ENCODE results near the gene IL26.
A peak's percentile ranks its signal among the peaks of the same experiment; 100 is the strongest.

IL26 gene

DNA sequence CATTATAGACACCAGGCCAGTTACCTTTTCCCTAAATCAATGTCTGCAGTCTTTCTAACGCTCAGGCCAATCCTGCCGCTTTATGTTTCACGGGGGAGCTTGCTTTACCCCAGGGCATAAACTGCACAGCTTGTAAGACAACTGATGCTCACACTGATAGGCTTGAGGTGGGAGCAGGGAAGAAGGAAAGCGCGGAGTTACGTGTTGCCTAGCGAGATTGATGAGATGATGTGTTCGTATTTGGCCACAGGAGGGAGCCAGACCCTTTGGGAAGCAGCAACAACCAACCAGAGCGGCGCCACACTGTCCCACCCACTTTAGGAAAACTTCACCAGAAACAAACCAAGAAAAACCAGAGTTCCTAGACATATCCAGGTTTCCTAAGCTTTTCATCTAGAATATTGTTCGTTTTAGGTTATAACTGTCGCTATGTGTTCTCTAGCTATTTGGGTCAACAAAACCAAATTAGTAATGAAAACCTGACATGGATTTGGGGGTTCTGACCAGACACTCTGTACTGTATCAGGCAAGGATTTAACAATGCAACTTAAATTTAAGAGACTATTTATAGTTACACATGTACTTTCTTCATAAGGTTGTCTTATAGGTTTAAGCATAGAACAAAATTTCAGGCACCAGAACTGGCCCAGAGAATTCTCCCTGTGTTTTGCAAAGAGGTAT, 2.4 kb downstream of the IL26 start (continued):
- TF ChIP-seq, protein P1, sequence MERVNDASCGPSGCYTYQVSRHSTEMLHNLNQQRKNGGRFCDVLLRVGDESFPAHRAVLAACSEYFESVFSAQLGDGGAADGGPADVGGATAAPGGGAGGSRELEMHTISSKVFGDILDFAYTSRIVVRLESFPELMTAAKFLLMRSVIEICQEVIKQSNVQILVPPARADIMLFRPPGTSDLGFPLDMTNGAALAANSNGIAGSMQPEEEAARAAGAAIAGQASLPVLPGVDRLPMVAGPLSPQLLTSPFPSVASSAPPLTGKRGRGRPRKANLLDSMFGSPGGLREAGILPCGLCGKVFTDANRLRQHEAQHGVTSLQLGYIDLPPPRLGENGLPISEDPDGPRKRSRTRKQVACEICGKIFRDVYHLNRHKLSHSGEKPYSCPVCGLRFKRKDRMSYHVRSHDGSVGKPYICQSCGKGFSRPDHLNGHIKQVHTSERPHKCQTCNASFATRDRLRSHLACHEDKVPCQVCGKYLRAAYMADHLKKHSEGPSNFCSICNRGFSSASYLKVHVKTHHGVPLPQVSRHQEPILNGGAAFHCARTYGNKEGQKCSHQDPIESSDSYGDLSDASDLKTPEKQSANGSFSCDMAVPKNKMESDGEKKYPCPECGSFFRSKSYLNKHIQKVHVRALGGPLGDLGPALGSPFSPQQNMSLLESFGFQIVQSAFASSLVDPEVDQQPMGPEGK (tag by site-specific recombination; IDR thresholded peaks at IDR 0.05): no peak
- 0 out of 2 replicates have a peak, but pooled peaks have one; percentile 14 for TF ChIP-seq SP2 (tag by site-specific recombination; IDR thresholded peaks at IDR 0.05)
- TF ChIP-seq ZNF658 (tag by site-specific recombination; IDR thresholded peaks at IDR 0.05): no peak
- TF ChIP-seq ZNF76 (tag by site-specific recombination; IDR thresholded peaks at IDR 0.05; ENCODE audit: borderline replicate concordance, low read depth): no peak
- TF ChIP-seq, protein P2, sequence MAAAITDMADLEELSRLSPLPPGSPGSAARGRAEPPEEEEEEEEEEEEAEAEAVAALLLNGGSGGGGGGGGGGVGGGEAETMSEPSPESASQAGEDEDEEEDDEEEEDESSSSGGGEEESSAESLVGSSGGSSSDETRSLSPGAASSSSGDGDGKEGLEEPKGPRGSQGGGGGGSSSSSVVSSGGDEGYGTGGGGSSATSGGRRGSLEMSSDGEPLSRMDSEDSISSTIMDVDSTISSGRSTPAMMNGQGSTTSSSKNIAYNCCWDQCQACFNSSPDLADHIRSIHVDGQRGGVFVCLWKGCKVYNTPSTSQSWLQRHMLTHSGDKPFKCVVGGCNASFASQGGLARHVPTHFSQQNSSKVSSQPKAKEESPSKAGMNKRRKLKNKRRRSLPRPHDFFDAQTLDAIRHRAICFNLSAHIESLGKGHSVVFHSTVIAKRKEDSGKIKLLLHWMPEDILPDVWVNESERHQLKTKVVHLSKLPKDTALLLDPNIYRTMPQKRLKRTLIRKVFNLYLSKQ (tag by site-specific recombination; IDR thresholded peaks at IDR 0.05; ENCODE audit: borderline replicate concordance): no peak
- TF ChIP-seq ZNF677 (tag by site-specific recombination; IDR thresholded peaks at IDR 0.05): no peak
- peak; percentile 89 for TF ChIP-seq SCRT2 (tag by site-specific recombination; IDR thresholded peaks at IDR 0.05)
- TF ChIP-seq, protein P3, sequence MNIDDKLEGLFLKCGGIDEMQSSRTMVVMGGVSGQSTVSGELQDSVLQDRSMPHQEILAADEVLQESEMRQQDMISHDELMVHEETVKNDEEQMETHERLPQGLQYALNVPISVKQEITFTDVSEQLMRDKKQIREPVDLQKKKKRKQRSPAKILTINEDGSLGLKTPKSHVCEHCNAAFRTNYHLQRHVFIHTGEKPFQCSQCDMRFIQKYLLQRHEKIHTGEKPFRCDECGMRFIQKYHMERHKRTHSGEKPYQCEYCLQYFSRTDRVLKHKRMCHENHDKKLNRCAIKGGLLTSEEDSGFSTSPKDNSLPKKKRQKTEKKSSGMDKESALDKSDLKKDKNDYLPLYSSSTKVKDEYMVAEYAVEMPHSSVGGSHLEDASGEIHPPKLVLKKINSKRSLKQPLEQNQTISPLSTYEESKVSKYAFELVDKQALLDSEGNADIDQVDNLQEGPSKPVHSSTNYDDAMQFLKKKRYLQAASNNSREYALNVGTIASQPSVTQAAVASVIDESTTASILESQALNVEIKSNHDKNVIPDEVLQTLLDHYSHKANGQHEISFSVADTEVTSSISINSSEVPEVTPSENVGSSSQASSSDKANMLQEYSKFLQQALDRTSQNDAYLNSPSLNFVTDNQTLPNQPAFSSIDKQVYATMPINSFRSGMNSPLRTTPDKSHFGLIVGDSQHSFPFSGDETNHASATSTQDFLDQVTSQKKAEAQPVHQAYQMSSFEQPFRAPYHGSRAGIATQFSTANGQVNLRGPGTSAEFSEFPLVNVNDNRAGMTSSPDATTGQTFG (tag by site-specific recombination; IDR thresholded peaks at IDR 0.05; ENCODE audit: borderline replicate concordance): no peak
- TF ChIP-seq ZNF248 (tag by site-specific recombination; IDR thresholded peaks at IDR 0.05): no peak
- peak; percentile 76; the same call in 1 of the 2 replicates for TF ChIP-seq ZNF660 (tag by site-specific recombination; IDR thresholded peaks at IDR 0.05)
- no peak for TF ChIP-seq HOXC10 (CRISPR knock-in tag; IDR thresholded peaks at IDR 0.05)
- TF ChIP-seq ZNF366 (tag by site-specific recombination; conservative IDR thresholded peaks at IDR 0.05): no peak
- TF ChIP-seq ZNF837 (tag by site-specific recombination; IDR thresholded peaks at IDR 0.05): no peak
- no peak for TF ChIP-seq ZNF16 (tag by site-specific recombination; IDR thresholded peaks at IDR 0.05; ENCODE audit: low read depth)
- TF ChIP-seq ZNF132 (tag by site-specific recombination; IDR thresholded peaks at IDR 0.05; ENCODE audit: borderline replicate concordance): no peak
- TF ChIP-seq, protein P4, sequence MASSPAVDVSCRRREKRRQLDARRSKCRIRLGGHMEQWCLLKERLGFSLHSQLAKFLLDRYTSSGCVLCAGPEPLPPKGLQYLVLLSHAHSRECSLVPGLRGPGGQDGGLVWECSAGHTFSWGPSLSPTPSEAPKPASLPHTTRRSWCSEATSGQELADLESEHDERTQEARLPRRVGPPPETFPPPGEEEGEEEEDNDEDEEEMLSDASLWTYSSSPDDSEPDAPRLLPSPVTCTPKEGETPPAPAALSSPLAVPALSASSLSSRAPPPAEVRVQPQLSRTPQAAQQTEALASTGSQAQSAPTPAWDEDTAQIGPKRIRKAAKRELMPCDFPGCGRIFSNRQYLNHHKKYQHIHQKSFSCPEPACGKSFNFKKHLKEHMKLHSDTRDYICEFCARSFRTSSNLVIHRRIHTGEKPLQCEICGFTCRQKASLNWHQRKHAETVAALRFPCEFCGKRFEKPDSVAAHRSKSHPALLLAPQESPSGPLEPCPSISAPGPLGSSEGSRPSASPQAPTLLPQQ (tag by site-specific recombination; IDR thresholded peaks at IDR 0.05): no peak
- TF ChIP-seq, protein P5, sequence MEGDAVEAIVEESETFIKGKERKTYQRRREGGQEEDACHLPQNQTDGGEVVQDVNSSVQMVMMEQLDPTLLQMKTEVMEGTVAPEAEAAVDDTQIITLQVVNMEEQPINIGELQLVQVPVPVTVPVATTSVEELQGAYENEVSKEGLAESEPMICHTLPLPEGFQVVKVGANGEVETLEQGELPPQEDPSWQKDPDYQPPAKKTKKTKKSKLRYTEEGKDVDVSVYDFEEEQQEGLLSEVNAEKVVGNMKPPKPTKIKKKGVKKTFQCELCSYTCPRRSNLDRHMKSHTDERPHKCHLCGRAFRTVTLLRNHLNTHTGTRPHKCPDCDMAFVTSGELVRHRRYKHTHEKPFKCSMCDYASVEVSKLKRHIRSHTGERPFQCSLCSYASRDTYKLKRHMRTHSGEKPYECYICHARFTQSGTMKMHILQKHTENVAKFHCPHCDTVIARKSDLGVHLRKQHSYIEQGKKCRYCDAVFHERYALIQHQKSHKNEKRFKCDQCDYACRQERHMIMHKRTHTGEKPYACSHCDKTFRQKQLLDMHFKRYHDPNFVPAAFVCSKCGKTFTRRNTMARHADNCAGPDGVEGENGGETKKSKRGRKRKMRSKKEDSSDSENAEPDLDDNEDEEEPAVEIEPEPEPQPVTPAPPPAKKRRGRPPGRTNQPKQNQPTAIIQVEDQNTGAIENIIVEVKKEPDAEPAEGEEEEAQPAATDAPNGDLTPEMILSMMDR (tag by site-specific recombination; IDR thresholded peaks at IDR 0.05): peak; percentile 92
- TF ChIP-seq ZSCAN30 (tag by site-specific recombination; IDR thresholded peaks at IDR 0.05): no peak
- TF ChIP-seq KLF8 (tag by site-specific recombination; IDR thresholded peaks at IDR 0.05): no peak
- TF ChIP-seq OVOL3 (tag by site-specific recombination; IDR thresholded peaks at IDR 0.05): no peak
- no peak for TF ChIP-seq GLI2 (tag by site-specific recombination; IDR thresholded peaks at IDR 0.05; ENCODE audit: borderline replicate concordance, low read depth)
- TF ChIP-seq ZBTB17 (tag by site-specific recombination; IDR thresholded peaks at IDR 0.05): no peak
- TF ChIP-seq ZNF324 (tag by site-specific recombination; IDR thresholded peaks at IDR 0.05): 0 out of 2 replicates have a peak, but pooled peaks have one; percentile 49
- no peak for TF ChIP-seq ZNF146 (tag by site-specific recombination; IDR thresholded peaks at IDR 0.05)
- no peak for TF ChIP-seq ZNF239 (tag by site-specific recombination; IDR thresholded peaks at IDR 0.05)
- TF ChIP-seq, protein P6, sequence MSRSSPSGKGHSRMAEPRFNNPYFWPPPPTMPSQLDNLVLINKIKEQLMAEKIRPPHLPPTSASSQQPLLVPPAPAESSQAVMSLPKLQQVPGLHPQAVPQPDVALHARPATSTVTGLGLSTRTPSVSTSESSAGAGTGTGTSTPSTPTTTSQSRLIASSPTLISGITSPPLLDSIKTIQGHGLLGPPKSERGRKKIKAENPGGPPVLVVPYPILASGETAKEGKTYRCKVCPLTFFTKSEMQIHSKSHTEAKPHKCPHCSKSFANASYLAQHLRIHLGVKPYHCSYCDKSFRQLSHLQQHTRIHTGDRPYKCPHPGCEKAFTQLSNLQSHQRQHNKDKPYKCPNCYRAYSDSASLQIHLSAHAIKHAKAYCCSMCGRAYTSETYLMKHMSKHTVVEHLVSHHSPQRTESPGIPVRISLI (tag by site-specific recombination; IDR thresholded peaks at IDR 0.05): no peak
- TF ChIP-seq ZNF529 (tag by site-specific recombination; IDR thresholded peaks at IDR 0.05; ENCODE audit: insufficient replicate concordance): no peak
- TF ChIP-seq TRIM28 (IDR thresholded peaks at IDR 0.05; ENCODE audit: borderline replicate concordance, low read length): peak; percentile 53; the same call in 1 of the 2 replicates
- TF ChIP-seq, protein P7, sequence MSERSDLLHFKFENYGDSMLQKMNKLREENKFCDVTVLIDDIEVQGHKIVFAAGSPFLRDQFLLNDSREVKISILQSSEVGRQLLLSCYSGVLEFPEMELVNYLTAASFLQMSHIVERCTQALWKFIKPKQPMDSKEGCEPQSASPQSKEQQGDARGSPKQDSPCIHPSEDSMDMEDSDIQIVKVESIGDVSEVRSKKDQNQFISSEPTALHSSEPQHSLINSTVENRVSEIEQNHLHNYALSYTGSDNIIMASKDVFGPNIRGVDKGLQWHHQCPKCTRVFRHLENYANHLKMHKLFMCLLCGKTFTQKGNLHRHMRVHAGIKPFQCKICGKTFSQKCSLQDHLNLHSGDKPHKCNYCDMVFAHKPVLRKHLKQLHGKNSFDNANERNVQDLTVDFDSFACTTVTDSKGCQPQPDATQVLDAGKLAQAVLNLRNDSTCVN (tag by site-specific recombination; optimal IDR thresholded peaks at IDR 0.05): no peak
